Thyroid gland (tissue), 4 donors: ENCODE measurements around the gene PFKM. TPM values are rescaled to one million over a fixed set of nuclear protein-coding genes. Genes with fewer than 3 reads are reported as not detected.
"Not testable (repeated sequence)": the region's sequence is repeated elsewhere in the genome, so short reads cannot be mapped to it uniquely, and the experiment has no call there.

ENCODE experiments used
- DNase-seq, 2 donors: peaks; one replicate each; pipeline ENCODE4 v3.0.0-alpha.2; 2019
- H3K27ac ChIP-seq, 3 donors: fragments of 200-600 bp; sonication (generic); 1 replicate in 2 of 3; 2 replicates in 1 of 3; pipeline ENCODE4 v1.5.1; 2016 to 2019; ENCODE audit warnings: mild to moderate bottlenecking in 1 of 3, moderate library complexity in 1 of 3
- H3K27me3 ChIP-seq: fragments of 200-600 bp; sonication (generic); one replicate; pipeline ENCODE4 v1.5.1; 2019
- H3K36me3 ChIP-seq, 2 donors: fragments of 200-600 bp; sonication (generic); one replicate each; pipeline ENCODE4 v1.5.1; 2016 to 2019
- H3K4me1 ChIP-seq, 2 donors: fragments of 200-600 bp; sonication (generic); one replicate each; pipeline ENCODE4 v1.5.1; 2017 to 2019
- H3K4me3 ChIP-seq, 3 donors: fragments of 200-600 bp; sonication (generic); replicated peaks in 1 of 3; 1 replicate in 2 of 3; 2 replicates in 1 of 3; pipeline ENCODE4 v1.5.1; 2016; ENCODE audit warnings: mild to moderate bottlenecking in 1 of 3
- H3K9me3 ChIP-seq: fragments of 200-600 bp; sonication (generic); one replicate; pipeline ENCODE4 v1.5.1; 2017
- POLR2A ChIP-seq, 2 donors: fragments of 450-650 bp; IDR thresholded peaks; one replicate each; pipeline ENCODE4 v1.6.1; 2017; ENCODE audit warnings: antibody characterized with exemption in 2 of 2, mild to moderate bottlenecking in 2 of 2, moderate library complexity in 1 of 2
- WGBS, 2 donors: methylation state at CpG; one replicate each; pipeline ENCODE4 v1.1.5; 2017; 5-methylcytosine and 5-hydroxymethylcytosine counted together
- intact Hi-C: fragments of 100-400 bp; cut with DNase I; formaldehyde crosslinking; loops from one replicate; pipeline ENCODE4 v1.15.1; 2023
- total RNA-seq, 4 donors: library from RNA; depleted of rRNA; stranded (reverse); fragments of >200 nt; gene quantifications; one replicate each; pipeline ENCODE4 v1.2.3, GENCODE V29; 2016
- TF ChIP-seq, protein P1 (sequence below), 6 experiments: fragments of 200-600 bp in 3 of 6; fragments of 450-650 bp in 3 of 6; sonication (generic) in 3 of 6; IDR thresholded peaks; one replicate each; pipeline ENCODE4 v1.5.1; 2016 to 2019; ENCODE audit warnings: antibody characterized with exemption in 6 of 6, mild to moderate bottlenecking in 2 of 6, inconsistent platforms in 1 of 6, moderate library complexity in 1 of 6

The PFKM gene
- total RNA-seq, 4 donors from 2014 or later, result 36.1 to 66.7 (median 49.2) TPM

DNA sequence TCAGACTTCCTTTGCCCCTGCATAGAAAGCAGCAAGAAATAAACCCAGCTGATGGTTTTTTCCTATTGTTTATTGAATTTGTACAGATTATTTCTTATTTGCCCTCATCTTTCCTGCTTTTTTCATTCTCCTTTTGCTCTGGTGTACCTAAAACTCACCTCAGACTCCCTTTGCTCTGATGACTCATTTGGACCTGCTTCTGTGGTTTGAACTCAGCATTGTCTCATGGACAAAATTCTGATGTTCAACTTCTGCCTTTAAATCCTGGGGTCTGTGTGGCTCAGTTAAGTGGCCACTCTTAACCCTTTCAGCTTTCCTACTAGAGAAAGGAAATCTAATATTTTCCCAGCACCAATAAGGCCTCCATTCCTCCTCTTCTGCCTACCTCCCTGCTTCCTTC, 9.7 kb upstream of the PFKM start:
- H3K4me3 ChIP-seq, result no peak overlapping the region
- TF ChIP-seq, protein P1, sequence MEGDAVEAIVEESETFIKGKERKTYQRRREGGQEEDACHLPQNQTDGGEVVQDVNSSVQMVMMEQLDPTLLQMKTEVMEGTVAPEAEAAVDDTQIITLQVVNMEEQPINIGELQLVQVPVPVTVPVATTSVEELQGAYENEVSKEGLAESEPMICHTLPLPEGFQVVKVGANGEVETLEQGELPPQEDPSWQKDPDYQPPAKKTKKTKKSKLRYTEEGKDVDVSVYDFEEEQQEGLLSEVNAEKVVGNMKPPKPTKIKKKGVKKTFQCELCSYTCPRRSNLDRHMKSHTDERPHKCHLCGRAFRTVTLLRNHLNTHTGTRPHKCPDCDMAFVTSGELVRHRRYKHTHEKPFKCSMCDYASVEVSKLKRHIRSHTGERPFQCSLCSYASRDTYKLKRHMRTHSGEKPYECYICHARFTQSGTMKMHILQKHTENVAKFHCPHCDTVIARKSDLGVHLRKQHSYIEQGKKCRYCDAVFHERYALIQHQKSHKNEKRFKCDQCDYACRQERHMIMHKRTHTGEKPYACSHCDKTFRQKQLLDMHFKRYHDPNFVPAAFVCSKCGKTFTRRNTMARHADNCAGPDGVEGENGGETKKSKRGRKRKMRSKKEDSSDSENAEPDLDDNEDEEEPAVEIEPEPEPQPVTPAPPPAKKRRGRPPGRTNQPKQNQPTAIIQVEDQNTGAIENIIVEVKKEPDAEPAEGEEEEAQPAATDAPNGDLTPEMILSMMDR (IDR thresholded peaks at IDR 0.05), result no peak
- no peak for TF ChIP-seq POLR2A (IDR thresholded peaks at IDR 0.05)
- H3K36me3 ChIP-seq, result no peaks in the 10 kb centered on the region
- peaks cover 7 to 15% of the 10 kb centered on the region in 2 donors for H3K4me1 ChIP-seq
- no peaks in the 10 kb centered on the region for H3K9me3 ChIP-seq
- DNase-seq, result no peak
- no peaks in the 10 kb centered on the region for H3K27me3 ChIP-seq
- H3K27ac ChIP-seq, result no peak overlapping the region
- intact Hi-C loops, result no loop called here

DNA sequence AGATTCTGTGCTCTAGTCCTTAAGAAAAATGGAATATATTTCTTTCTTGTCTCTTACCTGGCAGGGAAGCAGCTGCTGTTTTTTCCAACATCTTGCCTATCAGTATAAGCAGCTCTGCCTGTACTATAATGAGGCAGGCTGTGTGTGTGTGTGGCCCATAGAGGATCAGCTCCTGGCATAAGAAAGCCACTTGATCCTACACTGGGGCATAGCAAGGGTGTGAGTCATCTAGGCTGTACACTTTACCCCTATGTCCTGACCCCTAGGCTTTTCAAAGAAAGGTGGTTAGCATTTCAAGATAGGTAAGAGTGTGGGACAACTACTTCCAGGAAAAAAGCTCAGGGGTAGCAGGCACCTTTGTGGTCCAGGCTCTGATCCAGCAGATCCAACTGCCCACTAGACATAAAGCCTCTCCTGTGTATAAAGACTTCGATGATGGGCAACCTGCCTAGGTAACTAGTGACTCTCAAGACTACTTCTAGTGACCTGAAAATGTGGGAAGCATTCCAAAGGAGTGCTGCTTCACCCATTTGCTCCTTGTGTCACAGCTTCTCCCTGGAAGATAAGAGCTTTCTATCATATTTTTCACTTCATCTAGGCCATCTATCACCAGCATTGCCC, 8.4 kb upstream of the PFKM start:
- WGBS, 2 donors, result 57 to 70% methylated on average over 1 of the region's 1 CpG
- H3K36me3 ChIP-seq, result no peaks in the 10 kb centered on the region
- TF ChIP-seq, protein P1 (IDR thresholded peaks at IDR 0.05), result no peak
- TF ChIP-seq POLR2A (IDR thresholded peaks at IDR 0.05), result no peak
- no peak for DNase-seq
- no peaks in the 10 kb centered on the region for H3K9me3 ChIP-seq
- no peak overlapping the region for H3K27ac ChIP-seq
- no peak overlapping the region for H3K4me3 ChIP-seq
- H3K27me3 ChIP-seq, result no peaks in the 10 kb centered on the region
- H3K4me1 ChIP-seq, result peaks cover 7 to 8% of the 10 kb centered on the region in 2 donors
- intact Hi-C loops, result no loop called here

DNA sequence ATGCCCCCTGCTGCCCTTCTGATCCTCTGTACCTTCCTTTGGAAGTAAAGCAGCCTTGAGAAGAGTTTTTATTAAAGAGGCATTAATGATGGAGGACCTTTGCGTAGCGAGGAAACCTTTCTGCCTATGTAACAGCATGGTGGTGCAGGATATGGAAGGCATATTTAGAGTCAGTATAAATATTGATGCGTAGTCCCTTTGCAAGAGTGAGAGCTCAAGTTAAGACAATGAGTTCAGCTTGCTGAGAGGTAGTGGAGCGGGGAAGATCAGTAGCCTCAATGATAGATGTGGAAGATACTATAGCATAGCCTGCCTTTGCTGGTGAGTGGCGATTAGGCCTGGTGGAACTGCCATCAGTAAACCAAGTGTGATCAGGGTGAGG, 7.9 kb upstream of the PFKM start:
- H3K27me3 ChIP-seq, intact Hi-C loops, H3K9me3 ChIP-seq, H3K4me3 ChIP-seq, H3K4me1 ChIP-seq, H3K27ac ChIP-seq, H3K36me3 ChIP-seq, DNase-seq: not testable (repeated sequence)
- WGBS, 2 donors, result 96% methylated on average over 5 of the region's 5 CpGs

DNA sequence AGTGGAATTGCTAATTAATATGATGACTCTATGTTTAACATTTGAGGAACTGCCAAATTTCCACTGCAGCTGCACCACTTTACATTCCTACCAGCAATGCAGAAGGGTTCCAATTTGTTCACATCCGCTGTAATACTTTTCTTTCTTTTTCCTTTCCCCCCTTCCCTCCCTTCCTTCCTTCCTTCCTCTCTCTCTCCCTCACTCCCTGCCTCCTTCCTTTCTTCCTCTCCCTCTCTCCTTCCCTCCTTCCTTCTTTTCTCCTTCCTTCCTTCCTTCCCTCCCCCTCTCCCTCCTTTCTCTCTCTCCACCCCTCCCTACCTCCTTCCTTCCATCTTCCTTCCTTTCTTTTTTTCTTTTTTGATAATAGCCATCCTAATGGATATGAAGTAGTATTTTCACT, 3.2 kb upstream of the PFKM start:
- no peaks in the 10 kb centered on the region for H3K36me3 ChIP-seq
- no peaks in the 10 kb centered on the region for H3K9me3 ChIP-seq
- H3K27me3 ChIP-seq, result no peaks in the 10 kb centered on the region
- intact Hi-C loops, result no loop called here
- no peak overlapping the region for H3K4me3 ChIP-seq
- no peak overlapping the region for H3K27ac ChIP-seq
- TF ChIP-seq, protein P1 (IDR thresholded peaks at IDR 0.05), result no peak
- no peak for TF ChIP-seq POLR2A (IDR thresholded peaks at IDR 0.05)
- no peak for DNase-seq
- peaks cover 9 to 10% of the 10 kb centered on the region in 2 donors for H3K4me1 ChIP-seq
- WGBS, 2 donors, result 84 to 91% methylated on average over 1 of the region's 1 CpG

DNA sequence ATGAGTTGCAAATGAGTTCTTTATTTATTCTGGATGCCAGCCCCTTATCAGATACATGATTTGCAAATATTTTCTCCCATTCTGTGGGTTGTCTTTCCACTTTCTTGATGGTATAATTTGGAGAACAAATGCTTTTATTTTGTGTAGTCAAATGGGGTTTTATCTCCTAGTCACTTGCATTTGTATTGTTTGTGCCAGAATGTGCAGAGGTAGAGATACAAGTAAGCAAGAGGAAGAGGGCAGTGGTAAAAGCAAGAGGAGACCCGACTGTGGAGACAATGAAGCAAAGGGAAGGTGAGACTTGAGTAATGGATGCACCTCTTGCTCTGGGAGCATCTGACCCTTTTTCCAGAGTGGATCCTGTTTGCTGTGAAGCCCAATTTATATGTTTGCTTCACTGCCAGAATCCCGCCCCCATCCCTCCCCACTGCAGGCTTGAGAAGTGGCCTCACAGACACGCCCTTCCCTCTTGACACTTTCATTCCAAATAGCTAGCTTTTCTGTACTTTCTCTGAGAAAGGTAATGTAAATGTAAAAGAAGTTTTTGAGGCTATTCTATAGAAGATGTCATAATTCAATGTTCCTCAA, 786 bp upstream of the PFKM start:
- intact Hi-C loops, result no loop called here
- Histone ChIP-seq H3K36me3 (no peaks in the 10 kb centered on the region), H3K4me3 (peak overlapping the region in 2 of 3 donors; percentile 30 to 44), H3K27me3 (no peaks in the 10 kb centered on the region), H3K4me1 (peaks cover 9 to 10% of the 10 kb centered on the region in 2 donors), H3K27ac (peak overlapping the region in 1 of 3 donors; percentile 43), H3K9me3 (no peaks in the 10 kb centered on the region)
- 20 to 21% methylated on average over 3 of the region's 3 CpGs for WGBS, 2 donors
- peak; percentile 19 to 40 for DNase-seq
- no peak for TF ChIP-seq POLR2A (IDR thresholded peaks at IDR 0.05)

DNA sequence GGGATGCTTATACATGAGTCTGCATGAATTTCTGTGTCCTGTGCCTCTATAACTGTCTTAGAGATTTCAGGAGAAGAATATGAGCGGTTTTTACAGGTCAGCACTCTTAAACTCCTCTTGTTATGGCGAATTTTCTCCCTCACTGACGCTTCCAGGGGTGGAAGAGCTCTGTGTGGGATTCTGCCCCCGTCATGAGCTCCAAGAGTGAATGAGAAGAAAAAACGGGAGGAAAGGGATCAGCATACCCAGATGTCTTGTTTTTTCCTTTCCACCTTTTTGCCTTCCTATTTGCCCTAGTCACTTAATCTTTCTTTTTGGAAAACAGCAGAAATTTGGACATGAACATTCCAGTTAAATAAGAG, 651 bp downstream of the PFKM start:
- H3K36me3 ChIP-seq, result no peaks in the 10 kb centered on the region
- H3K4me1 ChIP-seq, result peaks cover 9 to 10% of the 10 kb centered on the region in 2 donors
- H3K27me3 ChIP-seq, result no peaks in the 10 kb centered on the region
- peak overlapping the region in 2 of 3 donors; percentile 44 to 76 for H3K4me3 ChIP-seq
- intact Hi-C loops, result no loop called here
- TF ChIP-seq, protein P1 (IDR thresholded peaks at IDR 0.05), result no peak
- TF ChIP-seq POLR2A (IDR thresholded peaks at IDR 0.05), result no peak
- 5 to 8% methylated on average over 5 of the region's 5 CpGs for WGBS, 2 donors
- no peak for DNase-seq
- H3K9me3 ChIP-seq, result no peaks in the 10 kb centered on the region
- H3K27ac ChIP-seq, result peak overlapping the region in 2 of 3 donors; percentile 47 to 52
